Kidney (tissue), 14 donors: Measurements from ENCODE around the gene MACROD2. TPM values are rescaled to one million over a fixed set of nuclear protein-coding genes. Genes with fewer than 3 reads are reported as not detected.

Source experiments
- DNase-seq, 5 donors: peaks; one replicate each; pipeline ENCODE4 v3.0.0-alpha.2; 2013 to 2020
- FAIRE-seq: peaks from 2 replicates; lab custom pipeline; 2012; peaks lifted over from hg19 to GRCh38; lab: Jason Lieb, UNC
- H3K27ac ChIP-seq, 2 donors: one replicate each; pipeline ENCODE4 v1.7.0; 2013; ENCODE audit warnings: low read depth in 2 of 2, low read length in 2 of 2, inconsistent platforms in 1 of 2
- H3K27me3 ChIP-seq: one replicate; pipeline ENCODE4 v1.7.1; 2013; ENCODE audit warnings: low read length, inconsistent platforms; ENCODE audit not compliant: control insufficient read depth, insufficient read depth
- H3K36me3 ChIP-seq, 3 donors: one replicate each; pipeline versions ENCODE4 v1.7.0 to v1.7.1; 2013; ENCODE audit warnings: low read length in 3 of 3, control low read depth in 1 of 3, inconsistent platforms in 1 of 3; ENCODE audit not compliant: insufficient read depth in 3 of 3, control insufficient read depth in 2 of 3
- H3K4me1 ChIP-seq, 3 donors: one replicate each; pipeline versions ENCODE4 v1.7.0 to v1.7.1; 2013; ENCODE audit warnings: low read length in 3 of 3, inconsistent platforms in 1 of 3, low read depth in 1 of 3; ENCODE audit not compliant: control insufficient read depth in 2 of 3, insufficient read depth in 2 of 3
- H3K4me3 ChIP-seq, 3 donors: one replicate each; pipeline versions ENCODE4 v1.7.0 to v1.8.1; 2013; ENCODE audit warnings: low read length in 3 of 3, control low read depth in 1 of 3, inconsistent platforms in 1 of 3
- H3K9ac ChIP-seq, 3 donors: one replicate each; pipeline versions ENCODE4 v1.7.0 to v1.7.1; 2013; ENCODE audit warnings: low read length in 3 of 3, control low read depth in 1 of 3, inconsistent platforms in 1 of 3
- H3K9me3 ChIP-seq, 3 donors: one replicate each; pipeline versions ENCODE4 v1.7.0 to v1.7.1; 2013; ENCODE audit warnings: low read length in 3 of 3, control low read depth in 1 of 3, inconsistent platforms in 1 of 3; ENCODE audit not compliant: control insufficient read depth in 2 of 3, insufficient read depth in 1 of 3
- CTCF ChIP-seq: IDR thresholded peaks from 3 replicates; pipeline ENCODE4 v1.5.1; 2012; ENCODE audit warnings: mild to moderate bottlenecking, moderate library complexity, borderline replicate concordance; ENCODE audit not compliant: insufficient read depth; ENCODE audit errors: extremely low read depth
- intact Hi-C: fragments of 100-400 bp; cut with DNase I; formaldehyde crosslinking; loops from one replicate; pipeline ENCODE4 v1.11.1; 2022
- polyA plus RNA-seq: library from polyadenylated mRNA; stranded (reverse); fragments of 350-450 nt; fragmentation: Illumina TruSeq; extraction: RNeasy Lipid Tissue Mini Kit (QIAGEN cat#74804); gene quantifications from one replicate; pipeline ENCODE4 v1.2.3, GENCODE V29; 2014; ENCODE audit warnings: low read depth, low replicate concordance; ENCODE audit not compliant: insufficient read depth
- total RNA-seq: library from RNA; stranded (reverse); fragmentation: NEBNext Ultra II Directional; extraction: Animal tissue kit (Norgen Biotek cat#: 25700); gene quantifications from one replicate; pipeline ENCODE4 v1.2.1, GENCODE V29; 2021
- donor health status: control.
- donor health status: control.
- donor health status: control.
- donor health status: control.
- donor health status: control.
- donor health status: DM: yes; HTN: yes; CAD: no.
- donor health status: Normal renal cell carcinoma (clear cell type).

MACROD2 gene
- total and polyA plus RNA-seq, 2 donors from 2014 or later = 3.0 to 10.0 TPM

- H3K9me3 ChIP-seq = no peaks in the 10 kb centered on the region
Measured at GRCh38 chr20:15851576-15852215, 1856.4 kb downstream of the MACROD2 start.

DNA sequence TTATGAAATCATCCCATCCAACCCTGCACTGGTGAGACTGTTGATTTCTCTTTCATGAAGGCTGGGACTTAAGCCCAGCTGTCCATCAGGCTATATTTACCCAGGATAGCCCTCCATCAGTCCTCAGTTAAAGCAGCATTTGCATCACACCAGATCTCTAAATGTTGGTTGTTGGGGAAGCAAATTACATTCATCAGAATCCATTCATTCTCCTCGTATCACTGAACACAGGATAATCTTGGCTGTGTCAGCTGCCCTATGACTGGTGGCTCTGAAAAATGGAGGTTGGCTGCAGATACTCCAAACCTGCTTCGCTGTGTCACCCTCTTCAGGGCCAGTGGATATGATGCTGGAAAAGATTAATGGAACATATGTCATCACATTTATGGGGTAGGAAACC is 1859.6 kb downstream of the MACROD2 start:
- no peak overlapping the region for H3K4me3 ChIP-seq
- no peak overlapping the region for H3K27ac ChIP-seq
- H3K4me1 ChIP-seq = no peaks in the 10 kb centered on the region
- H3K9me3 ChIP-seq = no peaks in the 10 kb centered on the region
- H3K27me3 ChIP-seq = no peaks in the 10 kb centered on the region
- DNase-seq = no peak
- intact Hi-C loops = no loop called here
- H3K36me3 ChIP-seq = no peaks in the 10 kb centered on the region
- no peak overlapping the region for H3K9ac ChIP-seq
- no peak for TF ChIP-seq CTCF
- FAIRE-seq = no peak

More at GRCh38 chr20:15851576-15852215, 1856.4 kb downstream of the MACROD2 start:
- H3K27ac ChIP-seq = no peak overlapping the region
- no peak for FAIRE-seq
- no peak overlapping the region for H3K9ac ChIP-seq
- intact Hi-C loops = no loop called here
- H3K27me3 ChIP-seq = no peaks in the 10 kb centered on the region
- no peaks in the 10 kb centered on the region for H3K36me3 ChIP-seq
- no peak overlapping the region for H3K4me3 ChIP-seq
- no peak for DNase-seq
- TF ChIP-seq CTCF = no peak
- no peaks in the 10 kb centered on the region for H3K4me1 ChIP-seq

DNA sequence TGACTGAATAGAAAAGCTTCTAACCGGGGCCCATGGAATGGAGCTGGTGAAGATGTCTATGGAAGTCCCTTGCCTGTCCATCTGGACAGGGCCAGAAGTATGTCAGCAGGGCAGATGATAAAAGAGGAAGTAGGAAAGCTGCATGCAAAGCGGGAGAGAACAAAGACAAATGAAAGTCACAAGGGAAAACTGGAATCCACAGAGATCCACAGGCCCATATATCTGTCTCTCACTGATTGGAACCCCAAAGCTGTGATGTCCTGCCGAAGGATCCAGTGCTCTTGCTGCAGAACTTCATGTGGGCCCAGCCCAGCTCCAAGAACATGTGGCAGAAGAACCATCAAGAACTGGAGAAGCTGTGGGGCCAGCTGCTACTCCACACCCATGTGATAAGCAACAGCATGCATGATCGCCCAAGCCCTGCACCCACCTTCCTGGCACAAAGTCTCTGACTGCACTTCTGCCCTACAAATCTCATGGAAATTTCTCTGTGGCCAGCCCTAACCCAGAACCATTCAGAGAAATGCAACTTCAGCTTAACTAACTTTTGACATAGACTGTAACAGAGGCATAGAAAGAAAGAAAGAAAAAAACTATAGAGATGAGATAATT is 1862.0 kb downstream of the MACROD2 start:
- Histone ChIP-seq H3K36me3 (no peaks in the 10 kb centered on the region), H3K9ac (no peak overlapping the region), H3K27me3 (no peaks in the 10 kb centered on the region), H3K4me1 (no peaks in the 10 kb centered on the region), H3K4me3 (no peak overlapping the region), H3K27ac (no peak overlapping the region), H3K9me3 (no peaks in the 10 kb centered on the region)
- DNase-seq = no peak
- intact Hi-C loops = no loop called here
- no peak for FAIRE-seq
- TF ChIP-seq CTCF = no peak
